ENCODE data around the gene SPPL2A.

DNA sequence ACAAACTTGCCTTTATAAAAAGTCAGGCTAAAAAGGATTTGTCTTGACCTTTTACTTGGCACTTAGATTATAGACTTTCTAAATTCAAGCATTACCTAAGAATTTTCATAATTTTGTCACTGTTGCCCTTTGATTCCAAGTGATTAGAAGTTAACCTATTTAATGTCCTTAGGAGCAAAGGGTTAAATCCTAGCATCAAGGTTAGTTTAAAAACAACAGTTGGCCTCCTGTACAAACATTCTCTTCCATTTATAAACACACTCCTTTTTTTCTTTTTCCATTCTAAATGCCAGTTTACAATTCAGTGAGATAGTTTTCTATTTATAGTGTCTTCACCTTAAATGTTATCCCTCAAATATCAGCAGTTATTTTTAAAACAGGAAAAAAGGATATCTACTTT is 18.4 kb upstream of the SPPL2A start:
- TF ChIP-seq, protein P1, sequence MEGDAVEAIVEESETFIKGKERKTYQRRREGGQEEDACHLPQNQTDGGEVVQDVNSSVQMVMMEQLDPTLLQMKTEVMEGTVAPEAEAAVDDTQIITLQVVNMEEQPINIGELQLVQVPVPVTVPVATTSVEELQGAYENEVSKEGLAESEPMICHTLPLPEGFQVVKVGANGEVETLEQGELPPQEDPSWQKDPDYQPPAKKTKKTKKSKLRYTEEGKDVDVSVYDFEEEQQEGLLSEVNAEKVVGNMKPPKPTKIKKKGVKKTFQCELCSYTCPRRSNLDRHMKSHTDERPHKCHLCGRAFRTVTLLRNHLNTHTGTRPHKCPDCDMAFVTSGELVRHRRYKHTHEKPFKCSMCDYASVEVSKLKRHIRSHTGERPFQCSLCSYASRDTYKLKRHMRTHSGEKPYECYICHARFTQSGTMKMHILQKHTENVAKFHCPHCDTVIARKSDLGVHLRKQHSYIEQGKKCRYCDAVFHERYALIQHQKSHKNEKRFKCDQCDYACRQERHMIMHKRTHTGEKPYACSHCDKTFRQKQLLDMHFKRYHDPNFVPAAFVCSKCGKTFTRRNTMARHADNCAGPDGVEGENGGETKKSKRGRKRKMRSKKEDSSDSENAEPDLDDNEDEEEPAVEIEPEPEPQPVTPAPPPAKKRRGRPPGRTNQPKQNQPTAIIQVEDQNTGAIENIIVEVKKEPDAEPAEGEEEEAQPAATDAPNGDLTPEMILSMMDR (IDR thresholded peaks at IDR 0.05) = no peak
- no peak for TF ChIP-seq POLR2A (IDR thresholded peaks at IDR 0.05)

All from Peyer's patch (tissue), 4 donors.